K562 (cell line): Measurements from ENCODE around the gene KCNN3. TPM values are rescaled to one million over a fixed set of nuclear protein-coding genes. Genes with fewer than 3 reads are reported as not detected.

Source experiments
- ATAC-seq: fragments of 200-7000 bp; cut with Tn5 transposase; 3 replicates; pipeline ENCODE4 v1.9.1; 2020; ENCODE audit warnings: moderate library complexity
- BruUV-seq: library from RNA; stranded (reverse); fragments of 400-500 nt; replicated peaks from 2 replicates; lab custom pipeline; 2021; lab: Mats Ljungman, UMichigan
- CTCF ChIA-PET: fragments of 300-600 bp; formaldehyde crosslinking; extraction: SDS; loops from one replicate; lab custom pipeline; 2021; ENCODE audit warnings: low intra/inter-chr PET ratio; lab: Yijun Ruan, JAX
- POLR2A ChIA-PET: fragments of 300-600, 350-650 bp; sonication (Branson Sonifier 250); formaldehyde crosslinking; extraction: SDS; loops from one replicate; lab custom pipeline; 2021; ENCODE audit warnings: antibody characterized with exemption, inconsistent platforms; lab: Yijun Ruan, JAX
- DNase-seq, 4 experiments: peaks; one replicate each; pipeline versions ENCODE4 v3.0.0 to v3.0.0-alpha.2; 2011 to 2018; ENCODE audit warnings: low spot score in 3 of 4, mixed read lengths in 3 of 4; ENCODE audit errors: extremely low read depth in 1 of 4
- FAIRE-seq: peaks from 2 replicates; lab custom pipeline; 2011; peaks lifted over from hg19 to GRCh38; lab: Jason Lieb, UNC
- H2AFZ ChIP-seq: 2 replicates; pipeline ENCODE4 v1.6.0; 2011; ENCODE audit warnings: low read depth, low read length, control low read depth, inconsistent platforms
- H3K27ac ChIP-seq: fragments of 200-600 bp; 3 replicates; pipeline ENCODE4 v1.8.0; 2011; ENCODE audit warnings: low read depth, mild to moderate bottlenecking, control low read depth, inconsistent platforms, low read length, moderate library complexity, mixed read lengths; ENCODE audit errors: extremely low read depth
- H3K27me3 ChIP-seq, 2 experiments: fragments of 300-600 bp in 1 of 2; 2 replicates in 1 of 2; 3 replicates in 1 of 2; pipeline versions ENCODE4 v1.6.0 to v1.8.0; 2011; ENCODE audit warnings: inconsistent platforms in 2 of 2, low read length in 2 of 2, mild to moderate bottlenecking in 1 of 2, mixed read lengths in 1 of 2, moderate library complexity in 1 of 2; ENCODE audit not compliant: control insufficient read depth in 2 of 2, insufficient read depth in 2 of 2
- H3K36me3 ChIP-seq: fragments of 300-600 bp; 3 replicates; pipeline ENCODE4 v1.8.0; 2011; ENCODE audit warnings: mild to moderate bottlenecking, low read length, inconsistent platforms; ENCODE audit not compliant: control insufficient read depth, insufficient read depth
- H3K4me1 ChIP-seq, 2 experiments: fragments of 200-600 bp in 1 of 2; replicated peaks in 1 of 2; 2 replicates in 1 of 2; 3 replicates in 1 of 2; pipeline versions ENCODE4 v1.5.1 to v1.8.0; 2011; ENCODE audit warnings: inconsistent platforms in 2 of 2, low read length in 2 of 2, mild to moderate bottlenecking in 1 of 2, mixed read lengths in 1 of 2, moderate library complexity in 1 of 2; ENCODE audit not compliant: control insufficient read depth in 2 of 2, insufficient read depth in 2 of 2
- H3K4me2 ChIP-seq: 2 replicates; pipeline ENCODE4 v1.6.1; 2011; ENCODE audit warnings: low read length, control low read depth, inconsistent platforms, mixed read lengths; ENCODE audit not compliant: insufficient read depth
- H3K4me3 ChIP-seq: fragments of 200-600 bp; sonication (generic), shearing (Covaris generic); 2 replicates; pipeline ENCODE4 v1.5.1; 2016; ENCODE audit warnings: control low read depth, inconsistent platforms
- H3K79me2 ChIP-seq: fragments of 200-600 bp; 3 replicates; pipeline ENCODE4 v1.8.0; 2011; ENCODE audit warnings: low read length, inconsistent platforms; ENCODE audit not compliant: control insufficient read depth, insufficient read depth
- H3K9ac ChIP-seq, 2 experiments: 2 replicates each; pipeline versions ENCODE4 v1.6.0 to v1.6.1; 2011; ENCODE audit warnings: low read depth in 2 of 2, low read length in 2 of 2, control low read depth in 1 of 2, inconsistent platforms in 1 of 2, mild to moderate bottlenecking in 1 of 2, mixed read lengths in 1 of 2; ENCODE audit not compliant: insufficient read depth in 1 of 2
- H3K9me1 ChIP-seq: one replicate; pipeline ENCODE4 v1.6.0; 2011; ENCODE audit warnings: inconsistent platforms, mild to moderate bottlenecking, low read length, moderate library complexity; ENCODE audit not compliant: control insufficient read depth, insufficient read depth
- H3K9me3 ChIP-seq: replicated peaks from 2 replicates; pipeline ENCODE4 v1.5.1; 2011; ENCODE audit warnings: low read depth, low read length, inconsistent platforms; ENCODE audit not compliant: control insufficient read depth, insufficient read depth
- H4K20me1 ChIP-seq: replicated peaks from 2 replicates; pipeline ENCODE4 v1.6.1; 2011; ENCODE audit warnings: low read length, inconsistent platforms, mixed read lengths; ENCODE audit not compliant: control insufficient read depth, insufficient read depth
- MEF2D ChIP-seq: conservative IDR thresholded peaks from 2 replicates; pipeline ENCODE4 v1.6.1; 2016; ENCODE audit warnings: low read depth, missing genetic modification characterization, missing compliant biosample characterization
- PRMT5 ChIP-seq: sonication (generic); formaldehyde crosslinking; IDR thresholded peaks from 2 replicates; pipeline ENCODE4 v1.5.0; 2020; ENCODE audit warnings: missing genetic modification reagents
- SRSF9 ChIP-seq: fragments of 200-400 bp; formaldehyde crosslinking; IDR thresholded peaks from 2 replicates; pipeline ENCODE4 v1.6.1; 2017; ENCODE audit warnings: low read depth, low read length, borderline replicate concordance
- THRAP3 ChIP-seq: fragments of 450-650 bp; IDR thresholded peaks from 2 replicates; pipeline ENCODE4 v1.6.1; 2016; ENCODE audit warnings: mild to moderate bottlenecking, inconsistent platforms, borderline replicate concordance
- ZBTB43 ChIP-seq: sonication (generic); formaldehyde crosslinking; IDR thresholded peaks from 2 replicates; pipeline ENCODE4 v1.8.0; 2023; ENCODE audit warnings: mild to moderate bottlenecking, missing genetic modification reagents
- ZKSCAN8 ChIP-seq: fragments of 200-800 bp; sonication (Bioruptor generic); IDR thresholded peaks from 2 replicates; pipeline ENCODE4 v1.6.1; 2016; ENCODE audit warnings: missing genetic modification characterization, missing compliant biosample characterization
- in situ Hi-C: fragments of 300-500 bp; cut with MboI; formaldehyde crosslinking; loops from 4 replicates; pipeline ENCODE4 v1.15.0; 2018; ENCODE audit warnings: inconsistent platforms, mixed read lengths
- intact Hi-C: fragments of 100-400 bp; cut with micrococcal nuclease; formaldehyde crosslinking; loops from 2 replicates; pipeline ENCODE4 v1.14.2; 2022
- polyA plus RNA-seq, 8 experiments: library from polyadenylated mRNA; depleted of rRNA in 4 of 8; stranded (reverse) in 5 of 8; unstranded in 3 of 8; fragments of >200 nt; fragmentation: Nextera tagmentation in 2 of 8; fragmentation: Illumina TruSeq in 1 of 8; extraction: Ambion mirVana in 2 of 8; extraction: Trizol in 1 of 8; gene quantifications; 2 replicates each; pipeline versions ENCODE4 v1.2.1 to v1.2.3, GENCODE V29; 2011 to 2014; ENCODE audit warnings: inconsistent platforms in 1 of 8, missing spikeins in 1 of 8
- total RNA-seq, 7 experiments: library from RNA; depleted of rRNA in 6 of 7; stranded (reverse); fragments of >200 nt in 6 of 7; fragmentation: Illumina TruSeq in 2 of 7; extraction: Trizol in 2 of 7; gene quantifications; 2 replicates each; pipeline versions ENCODE4 v1.2.1 to v1.2.3, GENCODE V29; 2011 to 2021; ENCODE audit warnings: low replicate concordance in 1 of 7
- TF ChIP-seq, protein P1 (sequence below): fragments of 450-650 bp; IDR thresholded peaks from 2 replicates; pipeline ENCODE4 v1.7.1; 2018; ENCODE audit warnings: mild to moderate bottlenecking, low read depth; ENCODE audit not compliant: partially characterized antibody
- TF ChIP-seq, protein P2 (sequence below), 2 experiments: fragments of 450-650 bp in 1 of 2; sonication (generic) in 1 of 2; formaldehyde crosslinking in 1 of 2; IDR thresholded peaks in 1 of 2; conservative IDR thresholded peaks in 1 of 2; 2 replicates each; pipeline versions ENCODE4 v1.6.1 to v1.8.1; 2016 to 2023; ENCODE audit warnings: mild to moderate bottlenecking in 2 of 2, moderate library complexity in 2 of 2, inconsistent platforms in 1 of 2, missing genetic modification reagents in 1 of 2

The KCNN3 gene
- total and polyA plus RNA-seq, 9 of the 15 experiments (the other 6 are each of a cell fraction or from before 2014, with no cell fraction given) = 0.02 to 0.03 TPM; not detected in 7

- CTCF ChIA-PET = no interaction called here
- Histone ChIP-seq H3K79me2 (no peaks in the 10 kb centered on the region), H2AFZ (no peak overlapping the region)
Measured at GRCh38 chr1:154697710-154698109, 172.4 kb downstream of the KCNN3 start.

More at GRCh38 chr1:154697710-154698109, 172.4 kb downstream of the KCNN3 start:
- in situ Hi-C loops = no loop called here
- no peak for DNase-seq
- Histone ChIP-seq H3K36me3 (no peaks in the 10 kb centered on the region), H3K27ac (no peak overlapping the region), H3K4me2 (no peak overlapping the region), H3K9ac (no peak overlapping the region), H3K4me1 (no peaks in the 10 kb centered on the region), H4K20me1 (no peaks in the 10 kb centered on the region), H3K9me1 (no peaks in the 10 kb centered on the region), H3K4me3 (no peak overlapping the region), H3K27me3 (peaks cover 12 to 34% of the 10 kb centered on the region in 2 experiments), H3K9me3 (no peaks in the 10 kb centered on the region)
- POLR2A ChIA-PET = interaction anchor here (0.7 to 1.4 kb wide), 4 partner anchors 10 to 273 kb away, joined by 3 to 5 read pairs (median 3); partner anchors contain the start of gene SHC1
- TF ChIP-seq, protein P1, sequence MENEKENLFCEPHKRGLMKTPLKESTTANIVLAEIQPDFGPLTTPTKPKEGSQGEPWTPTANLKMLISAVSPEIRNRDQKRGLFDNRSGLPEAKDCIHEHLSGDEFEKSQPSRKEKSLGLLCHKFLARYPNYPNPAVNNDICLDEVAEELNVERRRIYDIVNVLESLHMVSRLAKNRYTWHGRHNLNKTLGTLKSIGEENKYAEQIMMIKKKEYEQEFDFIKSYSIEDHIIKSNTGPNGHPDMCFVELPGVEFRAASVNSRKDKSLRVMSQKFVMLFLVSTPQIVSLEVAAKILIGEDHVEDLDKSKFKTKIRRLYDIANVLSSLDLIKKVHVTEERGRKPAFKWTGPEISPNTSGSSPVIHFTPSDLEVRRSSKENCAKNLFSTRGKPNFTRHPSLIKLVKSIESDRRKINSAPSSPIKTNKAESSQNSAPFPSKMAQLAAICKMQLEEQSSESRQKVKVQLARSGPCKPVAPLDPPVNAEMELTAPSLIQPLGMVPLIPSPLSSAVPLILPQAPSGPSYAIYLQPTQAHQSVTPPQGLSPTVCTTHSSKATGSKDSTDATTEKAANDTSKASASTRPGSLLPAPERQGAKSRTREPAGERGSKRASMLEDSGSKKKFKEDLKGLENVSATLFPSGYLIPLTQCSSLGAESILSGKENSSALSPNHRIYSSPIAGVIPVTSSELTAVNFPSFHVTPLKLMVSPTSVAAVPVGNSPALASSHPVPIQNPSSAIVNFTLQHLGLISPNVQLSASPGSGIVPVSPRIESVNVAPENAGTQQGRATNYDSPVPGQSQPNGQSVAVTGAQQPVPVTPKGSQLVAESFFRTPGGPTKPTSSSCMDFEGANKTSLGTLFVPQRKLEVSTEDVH = no peak
- peak; percentile 10; the same call in 1 of the 2 replicates for TF ChIP-seq ZKSCAN8 (CRISPR knock-in tag)
- no peak for TF ChIP-seq PRMT5 (CRISPR knock-in tag)
- TF ChIP-seq ZBTB43 = no peak
- no peak for TF ChIP-seq THRAP3
- TF ChIP-seq, protein P2, sequence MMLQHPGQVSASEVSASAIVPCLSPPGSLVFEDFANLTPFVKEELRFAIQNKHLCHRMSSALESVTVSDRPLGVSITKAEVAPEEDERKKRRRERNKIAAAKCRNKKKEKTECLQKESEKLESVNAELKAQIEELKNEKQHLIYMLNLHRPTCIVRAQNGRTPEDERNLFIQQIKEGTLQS (IDR thresholded peaks at IDR 0.05) = no peak
- TF ChIP-seq, protein P2 (CRISPR knock-in tag; conservative IDR thresholded peaks at IDR 0.05) = no peak
- no peak for TF ChIP-seq SRSF9
- no peak for TF ChIP-seq MEF2D (tag)
- no peak for FAIRE-seq
- no TSS peak for BruUV-seq
- intact Hi-C loops = no loop called here
- no peak for ATAC-seq
